22Rv1 (cell line): ENCODE data around the gene UNC5A.

Experiments used
- CTCF ChIP-seq: fragments of 450-650 bp; IDR thresholded peaks from 2 replicates; pipeline ENCODE4 v1.5.1; 2017; ENCODE audit warnings: mild to moderate bottlenecking
- ZFX ChIP-seq: fragments of 450-650 bp; IDR thresholded peaks from 2 replicates; pipeline ENCODE4 v1.6.1; 2017; ENCODE audit warnings: antibody characterized with exemption, borderline replicate concordance

- TF ChIP-seq CTCF (no peak), ZFX (no peak)
Observed at GRCh38 chr5:176864755-176865154, 54.4 kb downstream of the UNC5A start.
